MM.1S (cell line): Measurements from ENCODE around the gene PRCP.

ENCODE experiments used
- DNase-seq: peaks from one replicate; pipeline ENCODE4 v3.0.0-alpha.2; 2015
- H2AFZ ChIP-seq: fragments of 300-600 bp; sonication (generic); 2 replicates; pipeline ENCODE4 v1.6.0; 2016; ENCODE audit warnings: antibody characterized with exemption, low read length
- H3F3A ChIP-seq: fragments of 300-600 bp; sonication (generic); 2 replicates; pipeline ENCODE4 v1.6.1; 2016; ENCODE audit warnings: mild to moderate bottlenecking, antibody characterized with exemption, low read length, moderate library complexity, mixed read lengths; ENCODE audit not compliant: insufficient read depth
- H3K27ac ChIP-seq: fragments of 300-600 bp; sonication (generic); 2 replicates; pipeline ENCODE4 v1.5.1; 2016; ENCODE audit warnings: mild to moderate bottlenecking, low read length
- H3K27me3 ChIP-seq: fragments of 300-600 bp; sonication (generic); replicated peaks from 2 replicates; pipeline ENCODE4 v1.6.0; 2016; ENCODE audit warnings: low read length; ENCODE audit not compliant: insufficient read depth
- H3K36me3 ChIP-seq: fragments of 300-600 bp; sonication (generic); replicated peaks from 2 replicates; pipeline ENCODE4 v1.6.1; 2016; ENCODE audit warnings: mild to moderate bottlenecking, low read length, mixed read lengths; ENCODE audit not compliant: insufficient read depth
- H3K4me1 ChIP-seq: fragments of 300-600 bp; sonication (generic); 2 replicates; pipeline ENCODE4 v1.6.1; 2016; ENCODE audit warnings: low read length, mixed read lengths
- H3K4me2 ChIP-seq: fragments of 300-600 bp; sonication (generic); 2 replicates; pipeline ENCODE4 v1.6.0; 2016; ENCODE audit warnings: low read depth, low read length
- H3K4me3 ChIP-seq: fragments of 300-600 bp; sonication (generic); 2 replicates; pipeline ENCODE4 v1.5.1; 2016; ENCODE audit warnings: low read length, mixed read lengths
- H3K79me2 ChIP-seq: fragments of 300-600 bp; sonication (generic); 2 replicates; pipeline ENCODE4 v1.6.1; 2016; ENCODE audit warnings: mixed run types, low read length, mixed read lengths
- H3K9ac ChIP-seq: fragments of 300-600 bp; sonication (generic); 2 replicates; pipeline ENCODE4 v1.6.1; 2016; ENCODE audit warnings: low read length, mixed read lengths
- H3K9me2 ChIP-seq: fragments of 300-600 bp; sonication (generic); replicated peaks from 2 replicates; pipeline ENCODE4 v1.6.1; 2016; ENCODE audit warnings: mild to moderate bottlenecking, low read length, mixed read lengths; ENCODE audit not compliant: insufficient read depth
- H3K9me3 ChIP-seq: fragments of 300-600 bp; sonication (generic); replicated peaks from 2 replicates; pipeline ENCODE4 v1.6.1; 2016; ENCODE audit warnings: mild to moderate bottlenecking, low read length, mixed read lengths; ENCODE audit not compliant: insufficient read depth
- H4K20me1 ChIP-seq: fragments of 300-600 bp; sonication (generic); 2 replicates; pipeline ENCODE4 v1.6.1; 2016; ENCODE audit warnings: mild to moderate bottlenecking, low read length, moderate library complexity, mixed read lengths; ENCODE audit not compliant: insufficient read depth
- CTCF ChIP-seq: fragments of 300-600 bp; sonication (generic); IDR thresholded peaks from 2 replicates; pipeline ENCODE4 v1.5.1; 2016; ENCODE audit warnings: antibody characterized with exemption, low read length, mixed read lengths
- EZH2 ChIP-seq: fragments of 300-600 bp; sonication (generic); optimal IDR thresholded peaks from 2 replicates; pipeline ENCODE3; 2017; ENCODE audit warnings: low read depth, mild to moderate bottlenecking, antibody characterized with exemption, low read length, mixed read lengths
- EZH2phosphoT487 ChIP-seq: fragments of 300-600 bp; sonication (generic); IDR thresholded peaks from 2 replicates; pipeline ENCODE4 v1.6.1; 2018; ENCODE audit warnings: antibody characterized with exemption, low read length

The PRCP gene

DNA sequence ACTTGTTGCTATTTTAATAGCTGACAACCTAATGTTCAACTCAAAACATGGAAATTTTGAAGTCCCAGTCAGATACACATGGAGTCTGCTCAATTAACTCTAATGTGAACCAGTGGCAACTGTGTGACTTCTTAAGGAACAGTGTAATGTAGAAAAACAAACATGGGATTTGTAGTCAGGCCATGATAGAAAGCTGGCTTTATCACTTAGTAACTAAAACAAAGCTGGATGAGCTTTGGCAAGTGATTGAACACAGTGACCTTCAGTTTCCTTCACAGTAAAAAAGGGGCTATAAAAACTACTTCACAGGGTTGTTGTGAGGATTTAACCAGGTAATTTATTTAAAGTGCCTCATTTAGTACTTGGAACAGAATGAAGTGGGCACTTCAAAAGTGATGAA is 62.6 kb downstream of the PRCP start:
- Histone ChIP-seq H3K9ac (no peak overlapping the region), H3K36me3 (no peaks in the 10 kb centered on the region), H3F3A (no peaks in the 10 kb centered on the region), H2AFZ (no peak overlapping the region), H3K4me3 (no peak overlapping the region), H3K9me2 (no peaks in the 10 kb centered on the region), H3K27ac (no peak overlapping the region), H4K20me1 (no peaks in the 10 kb centered on the region), H3K4me2 (no peak overlapping the region), H3K4me1 (no peaks in the 10 kb centered on the region), H3K27me3 (no peaks in the 10 kb centered on the region), H3K9me3 (no peaks in the 10 kb centered on the region), H3K79me2 (no peaks in the 10 kb centered on the region)
- no peak for DNase-seq
- TF ChIP-seq EZH2phosphoT487 (no peak), CTCF (no peak), EZH2 (no peak)

DNA sequence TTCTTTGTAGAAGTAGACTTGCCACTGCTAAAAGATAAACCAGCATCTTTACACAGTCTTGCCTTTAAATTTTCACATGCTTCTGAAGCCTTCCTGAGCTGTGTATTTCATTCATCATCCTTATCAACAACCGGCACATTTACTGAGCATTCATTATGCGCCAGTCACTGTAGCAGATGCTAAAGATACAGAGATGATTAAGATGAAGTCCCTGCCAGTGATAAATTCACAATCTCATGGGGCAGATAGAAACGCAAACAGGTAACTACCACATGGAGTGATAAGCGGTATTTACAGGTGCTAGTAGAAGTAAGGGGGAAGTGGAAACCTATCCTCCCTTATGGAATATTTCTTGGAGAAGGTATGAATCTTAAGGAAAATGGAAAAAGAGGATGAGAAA is 67.2 kb downstream of the PRCP start:
- H4K20me1 ChIP-seq: no peaks in the 10 kb centered on the region
- H3K79me2 ChIP-seq: no peaks in the 10 kb centered on the region
- H3K9ac ChIP-seq: no peak overlapping the region
- H3K4me1 ChIP-seq: no peaks in the 10 kb centered on the region
- no peaks in the 10 kb centered on the region for H3K27me3 ChIP-seq
- H3K4me3 ChIP-seq: no peak overlapping the region
- no peaks in the 10 kb centered on the region for H3K9me2 ChIP-seq
- H3K36me3 ChIP-seq: no peaks in the 10 kb centered on the region
- TF ChIP-seq CTCF: no peak
- no peak for TF ChIP-seq EZH2
- no peak for TF ChIP-seq EZH2phosphoT487
- no peak overlapping the region for H3K4me2 ChIP-seq
- H3K27ac ChIP-seq: no peak overlapping the region
- H2AFZ ChIP-seq: no peak overlapping the region
- H3K9me3 ChIP-seq: no peaks in the 10 kb centered on the region
- H3F3A ChIP-seq: no peaks in the 10 kb centered on the region
- DNase-seq: no peak

DNA sequence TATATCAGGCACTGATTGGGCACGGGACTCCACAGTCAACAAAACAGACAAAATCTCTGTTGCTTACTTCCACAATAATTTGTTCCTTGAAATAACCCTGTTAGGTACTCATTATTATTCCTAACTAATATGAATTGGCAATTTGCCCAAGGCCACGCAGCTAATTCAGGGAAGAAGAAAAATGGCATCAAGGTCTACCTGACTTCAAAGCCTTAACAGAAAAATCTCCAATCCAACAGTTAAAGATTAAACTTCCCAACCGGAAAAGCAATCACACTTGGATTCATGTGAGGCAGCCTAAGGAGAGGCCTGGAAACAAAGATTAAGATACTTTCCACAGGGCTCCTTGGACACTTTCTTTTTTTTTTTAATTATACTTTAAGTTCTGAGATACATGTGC is 68.9 kb downstream of the PRCP start:
- Histone ChIP-seq H3K9ac (no peak overlapping the region), H3K4me2 (no peak overlapping the region), H3K9me3 (no peaks in the 10 kb centered on the region), H4K20me1 (no peaks in the 10 kb centered on the region), H3K27ac (no peak overlapping the region), H3K4me3 (no peak overlapping the region), H2AFZ (no peak overlapping the region), H3K36me3 (no peaks in the 10 kb centered on the region), H3K9me2 (no peaks in the 10 kb centered on the region), H3K4me1 (no peaks in the 10 kb centered on the region), H3K27me3 (no peaks in the 10 kb centered on the region), H3K79me2 (no peaks in the 10 kb centered on the region), H3F3A (no peaks in the 10 kb centered on the region)
- no peak for DNase-seq
- TF ChIP-seq EZH2phosphoT487 (no peak), EZH2 (no peak), CTCF (no peak)

GRCh38 chr11:82830746-82831145 is 69.5 kb downstream of the PRCP start:
- H2AFZ ChIP-seq: no peak overlapping the region
- 0 out of 2 replicates have a peak, but pooled peaks cover 2% of the 10 kb centered on the region for H3K4me1 ChIP-seq
- H3K79me2 ChIP-seq: no peaks in the 10 kb centered on the region
- H3K9me2 ChIP-seq: no peaks in the 10 kb centered on the region
- H3F3A ChIP-seq: no peaks in the 10 kb centered on the region
- no peaks in the 10 kb centered on the region for H3K36me3 ChIP-seq
- no peak overlapping the region for H3K27ac ChIP-seq
- DNase-seq: no peak
- TF ChIP-seq EZH2phosphoT487 (no peak), EZH2 (no peak), CTCF (no peak)
- H3K27me3 ChIP-seq: no peaks in the 10 kb centered on the region
- H3K9me3 ChIP-seq: no peaks in the 10 kb centered on the region
- no peaks in the 10 kb centered on the region for H4K20me1 ChIP-seq
- no peak overlapping the region for H3K4me2 ChIP-seq
- no peak overlapping the region for H3K9ac ChIP-seq
- no peak overlapping the region for H3K4me3 ChIP-seq
